Tibial nerve (tissue), 4 donors: ENCODE results near the gene PAEP.

ENCODE experiments used
- CTCF ChIP-seq, 5 experiments: fragments of 200-600 bp in 3 of 5; fragments of 450-650 bp in 2 of 5; sonication (generic) in 3 of 5; IDR thresholded peaks; one replicate each; pipeline ENCODE4 v1.5.1; 2016 to 2019; ENCODE audit warnings: antibody characterized with exemption in 5 of 5, mild to moderate bottlenecking in 3 of 5, moderate library complexity in 2 of 5
- EP300 ChIP-seq, 2 donors: sonication (generic); formaldehyde crosslinking; IDR thresholded peaks; one replicate each; pipeline ENCODE4 v1.6.1; 2017; ENCODE audit warnings: antibody characterized with exemption in 2 of 2, mild to moderate bottlenecking in 1 of 2
- POLR2A ChIP-seq, 2 donors: fragments of 450-650 bp; IDR thresholded peaks; one replicate each; pipeline ENCODE4 v1.6.1; 2017; ENCODE audit warnings: antibody characterized with exemption in 2 of 2, mild to moderate bottlenecking in 2 of 2, moderate library complexity in 2 of 2

GRCh38 chr9:135566552-135566951, 5.0 kb downstream of the PAEP start:
- TF ChIP-seq CTCF (IDR thresholded peaks at IDR 0.05) (no peak), POLR2A (IDR thresholded peaks at IDR 0.05) (no peak), EP300 (IDR thresholded peaks at IDR 0.05) (no peak)
